NB4 (cell line): Measurements from ENCODE around the gene CUTA.

Experiments
- DNase-seq: peaks from one replicate; pipeline ENCODE4 v3.0.0; 2010; ENCODE audit warnings: low read depth
- H3K4me3 ChIP-seq: one replicate; pipeline ENCODE4 v1.5.1; 2011; ENCODE audit warnings: mild to moderate bottlenecking, low read depth, low read length, moderate library complexity
- CTCF ChIP-seq: IDR thresholded peaks from one replicate; pipeline ENCODE4 v1.5.1; 2012; ENCODE audit warnings: low read depth, low read length
- MAX ChIP-seq: IDR thresholded peaks from 2 replicates; pipeline ENCODE4 v1.6.1; 2011; ENCODE audit warnings: low read depth, low read length
- MYC ChIP-seq: IDR thresholded peaks from 2 replicates; pipeline ENCODE4 v1.6.1; 2011; ENCODE audit warnings: low read depth, low read length
- POLR2A ChIP-seq: IDR thresholded peaks from 2 replicates; pipeline ENCODE4 v1.6.1; 2011; ENCODE audit warnings: mild to moderate bottlenecking; ENCODE audit not compliant: insufficient read length; ENCODE audit errors: extremely low read depth

The CUTA gene

GRCh38 chr6:33367009-33367714 is 50.7 kb downstream of the CUTA start:
- DNase-seq, result no peak
- TF ChIP-seq POLR2A (no peak), CTCF (no peak), MAX (no peak), MYC (no peak)
- H3K4me3 ChIP-seq, result no peak overlapping the region
